Type B pancreatic cell (in vitro differentiated cells): ENCODE measurements around the gene PPP1R3E. TPM values are rescaled to one million over a fixed set of nuclear protein-coding genes. Genes with fewer than 3 reads are reported as not detected.

Experiments
- DNase-seq: peaks from one replicate; pipeline ENCODE4 v3.0.0; 2021; ENCODE audit warnings: mixed read lengths; ENCODE audit not compliant: unreplicated experiment; ENCODE audit errors: extremely low spot score
- H3K27ac Mint-ChIP-seq: 2 replicates; pipeline ENCODE4 v1.8.0; 2021; ENCODE audit warnings: mild to moderate bottlenecking, mixed read lengths
- H3K27me3 Mint-ChIP-seq: 2 replicates; pipeline ENCODE4 v1.8.0; 2021; ENCODE audit warnings: mixed read lengths
- H3K36me3 Mint-ChIP-seq: 2 replicates; pipeline ENCODE4 v1.8.0; 2021; ENCODE audit warnings: mixed read lengths
- H3K4me1 Mint-ChIP-seq: one replicate; pipeline ENCODE4 v1.8.0; 2021; ENCODE audit warnings: mixed read lengths; ENCODE audit not compliant: unreplicated experiment
- H3K4me3 Mint-ChIP-seq: 2 replicates; pipeline ENCODE4 v1.8.0; 2021; ENCODE audit warnings: mild to moderate bottlenecking, mixed read lengths
- H3K9me3 Mint-ChIP-seq: 2 replicates; pipeline ENCODE4 v1.8.0; 2021; ENCODE audit warnings: mixed read lengths
- total RNA-seq: library from RNA; stranded (reverse); gene quantifications from 2 replicates; pipeline ENCODE4 v1.2.1, GENCODE V29; 2021; ENCODE audit warnings: low replicate concordance
- TF ChIP-seq, protein P1 (sequence below): fragments of 200-600 bp; sonication (generic); conservative IDR thresholded peaks from 2 replicates; pipeline ENCODE4 v1.5.0; 2021; ENCODE audit warnings: antibody characterized with exemption, mild to moderate bottlenecking

PPP1R3E gene
- total RNA-seq, 1 donor from 2014 or later: 16.7 TPM

DNA sequence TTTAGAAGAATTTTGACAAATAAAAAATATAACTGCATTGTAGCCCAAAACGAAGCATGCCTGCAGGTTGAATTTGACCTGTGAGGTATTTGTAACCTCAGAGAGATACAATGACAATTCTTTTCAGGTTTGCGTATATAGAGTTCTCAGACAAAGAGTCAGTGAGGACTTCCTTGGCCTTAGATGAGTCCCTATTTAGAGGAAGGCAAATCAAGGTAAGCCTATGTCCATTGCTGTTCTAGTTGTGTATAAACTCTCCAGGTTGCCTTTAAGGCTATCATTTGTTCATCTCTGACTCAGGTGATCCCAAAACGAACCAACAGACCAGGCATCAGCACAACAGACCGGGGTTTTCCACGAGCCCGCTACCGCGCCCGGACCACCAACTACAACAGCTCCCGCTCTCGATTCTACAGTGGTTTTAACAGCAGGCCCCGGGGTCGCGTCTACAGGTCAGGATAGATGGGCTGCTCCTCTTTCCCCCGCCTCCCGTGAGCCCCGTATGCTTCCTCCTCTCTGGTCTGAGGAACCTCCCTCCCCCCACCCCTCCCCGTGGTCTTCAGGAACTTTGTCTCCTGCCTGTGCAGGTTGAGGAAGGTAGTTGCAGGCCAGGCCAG lies 21.3 kb upstream of the PPP1R3E start:
- H3K36me3 Mint-ChIP-seq: peaks cover 34% of the 10 kb centered on the region
- no peaks in the 10 kb centered on the region for H3K9me3 Mint-ChIP-seq
- H3K4me1 Mint-ChIP-seq: peaks cover 16% of the 10 kb centered on the region
- no peaks in the 10 kb centered on the region for H3K27me3 Mint-ChIP-seq
- no peak overlapping the region for H3K27ac Mint-ChIP-seq
- DNase-seq: no peak
- TF ChIP-seq, protein P1, sequence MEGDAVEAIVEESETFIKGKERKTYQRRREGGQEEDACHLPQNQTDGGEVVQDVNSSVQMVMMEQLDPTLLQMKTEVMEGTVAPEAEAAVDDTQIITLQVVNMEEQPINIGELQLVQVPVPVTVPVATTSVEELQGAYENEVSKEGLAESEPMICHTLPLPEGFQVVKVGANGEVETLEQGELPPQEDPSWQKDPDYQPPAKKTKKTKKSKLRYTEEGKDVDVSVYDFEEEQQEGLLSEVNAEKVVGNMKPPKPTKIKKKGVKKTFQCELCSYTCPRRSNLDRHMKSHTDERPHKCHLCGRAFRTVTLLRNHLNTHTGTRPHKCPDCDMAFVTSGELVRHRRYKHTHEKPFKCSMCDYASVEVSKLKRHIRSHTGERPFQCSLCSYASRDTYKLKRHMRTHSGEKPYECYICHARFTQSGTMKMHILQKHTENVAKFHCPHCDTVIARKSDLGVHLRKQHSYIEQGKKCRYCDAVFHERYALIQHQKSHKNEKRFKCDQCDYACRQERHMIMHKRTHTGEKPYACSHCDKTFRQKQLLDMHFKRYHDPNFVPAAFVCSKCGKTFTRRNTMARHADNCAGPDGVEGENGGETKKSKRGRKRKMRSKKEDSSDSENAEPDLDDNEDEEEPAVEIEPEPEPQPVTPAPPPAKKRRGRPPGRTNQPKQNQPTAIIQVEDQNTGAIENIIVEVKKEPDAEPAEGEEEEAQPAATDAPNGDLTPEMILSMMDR: no peak
- peak overlapping the region; percentile 34 for H3K4me3 Mint-ChIP-seq

DNA sequence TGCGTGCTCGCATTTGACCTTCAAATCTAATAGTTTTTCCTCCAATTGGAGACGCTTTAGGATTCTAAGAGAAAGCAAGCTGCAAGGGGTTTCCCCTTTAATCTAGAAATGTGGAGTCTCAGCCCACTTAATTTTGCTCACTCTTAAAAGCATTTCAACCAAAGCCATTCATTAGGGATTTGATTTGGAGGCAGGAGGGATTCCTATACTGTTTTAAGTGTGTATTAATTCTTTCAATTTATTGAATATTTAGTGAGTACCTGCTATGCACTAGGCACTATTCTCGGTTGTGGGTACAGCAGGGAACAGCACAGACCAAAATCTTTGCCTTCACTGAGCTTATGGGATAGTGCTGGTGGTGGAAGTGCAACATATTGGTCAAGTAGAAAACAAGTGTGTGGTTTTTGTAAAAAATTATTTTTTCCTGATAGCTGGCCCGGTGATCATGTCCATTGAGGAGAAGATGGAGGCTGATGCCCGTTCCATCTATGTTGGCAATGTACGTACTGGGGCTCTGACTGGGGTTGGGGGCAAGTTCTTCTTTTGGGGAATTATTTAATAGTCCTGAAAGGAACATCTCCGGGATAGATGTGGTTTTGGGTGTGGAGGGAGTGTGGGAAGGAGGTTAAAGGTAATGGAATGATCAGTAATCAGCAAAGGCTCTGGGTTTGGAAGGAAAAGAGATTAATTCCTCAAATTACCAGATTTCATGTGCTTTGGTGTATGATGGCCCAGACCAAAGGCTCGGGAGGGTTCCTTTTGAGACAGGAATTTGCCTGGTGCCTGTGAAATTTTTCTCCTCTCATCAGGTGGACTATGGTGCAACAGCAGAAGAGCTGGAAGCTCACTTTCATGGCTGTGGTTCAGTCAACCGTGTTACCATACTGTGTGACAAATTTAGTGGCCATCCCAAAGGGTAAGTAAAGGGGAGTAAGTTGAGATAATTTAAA lies 20.2 kb upstream of the PPP1R3E start:
- peaks cover 34% of the 10 kb centered on the region for H3K36me3 Mint-ChIP-seq
- no peaks in the 10 kb centered on the region for H3K9me3 Mint-ChIP-seq
- H3K4me3 Mint-ChIP-seq: peak overlapping the region; percentile 98
- no peaks in the 10 kb centered on the region for H3K27me3 Mint-ChIP-seq
- H3K27ac Mint-ChIP-seq: peak overlapping the region; percentile 97
- peaks cover 13% of the 10 kb centered on the region for H3K4me1 Mint-ChIP-seq
- DNase-seq: no peak
- TF ChIP-seq, protein P1: no peak

DNA sequence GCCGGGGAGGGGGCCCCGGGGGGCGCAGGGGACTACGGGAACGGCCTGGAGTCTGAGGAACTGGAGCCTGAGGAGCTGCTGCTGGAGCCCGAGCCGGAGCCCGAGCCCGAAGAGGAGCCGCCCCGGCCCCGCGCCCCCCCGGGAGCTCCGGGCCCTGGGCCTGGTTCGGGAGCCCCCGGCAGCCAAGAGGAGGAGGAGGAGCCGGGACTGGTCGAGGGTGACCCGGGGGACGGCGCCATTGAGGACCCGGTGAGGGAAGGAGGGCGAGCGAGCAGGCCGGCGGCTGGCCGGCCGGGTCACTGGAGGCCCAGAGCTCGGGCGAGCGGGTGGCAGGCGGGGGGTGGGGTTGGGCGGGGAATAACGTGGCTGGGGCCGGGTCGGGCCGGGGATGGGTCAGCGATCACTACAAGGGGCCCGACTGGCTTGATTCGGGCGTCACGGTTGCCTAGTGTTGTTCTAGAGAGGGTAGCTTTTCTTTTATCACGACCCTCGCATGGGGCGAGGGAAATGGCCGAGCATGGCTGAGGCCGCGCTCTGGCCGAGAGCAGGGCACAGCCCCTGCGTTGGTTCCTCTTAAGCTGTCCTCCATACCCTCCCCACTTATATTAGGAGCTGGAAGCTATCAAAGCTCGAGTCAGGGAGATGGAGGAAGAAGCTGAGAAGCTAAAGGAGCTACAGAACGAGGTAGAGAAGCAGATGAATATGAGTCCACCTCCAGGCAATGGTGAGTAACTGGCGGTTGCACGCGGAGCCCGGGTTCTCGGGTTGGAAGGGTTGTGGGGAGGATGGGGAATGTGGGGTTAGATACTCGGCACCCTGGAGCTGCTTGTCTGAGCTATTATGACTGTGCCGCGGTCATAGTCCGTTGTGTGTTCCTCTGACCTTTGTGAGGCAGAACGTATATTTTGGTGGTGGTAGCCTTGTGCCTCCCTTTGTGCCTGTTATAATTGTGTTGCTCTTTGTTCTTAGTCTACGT lies 19.2 kb upstream of the PPP1R3E start:
- TF ChIP-seq, protein P1: no peak
- Mint-ChIP-seq H3K9me3 (no peaks in the 10 kb centered on the region), H3K27ac (peak overlapping the region; percentile 98), H3K4me1 (peaks cover 11% of the 10 kb centered on the region), H3K36me3 (peaks cover 34% of the 10 kb centered on the region), H3K27me3 (no peaks in the 10 kb centered on the region), H3K4me3 (peak overlapping the region; percentile 98)
- DNase-seq: no peak

DNA sequence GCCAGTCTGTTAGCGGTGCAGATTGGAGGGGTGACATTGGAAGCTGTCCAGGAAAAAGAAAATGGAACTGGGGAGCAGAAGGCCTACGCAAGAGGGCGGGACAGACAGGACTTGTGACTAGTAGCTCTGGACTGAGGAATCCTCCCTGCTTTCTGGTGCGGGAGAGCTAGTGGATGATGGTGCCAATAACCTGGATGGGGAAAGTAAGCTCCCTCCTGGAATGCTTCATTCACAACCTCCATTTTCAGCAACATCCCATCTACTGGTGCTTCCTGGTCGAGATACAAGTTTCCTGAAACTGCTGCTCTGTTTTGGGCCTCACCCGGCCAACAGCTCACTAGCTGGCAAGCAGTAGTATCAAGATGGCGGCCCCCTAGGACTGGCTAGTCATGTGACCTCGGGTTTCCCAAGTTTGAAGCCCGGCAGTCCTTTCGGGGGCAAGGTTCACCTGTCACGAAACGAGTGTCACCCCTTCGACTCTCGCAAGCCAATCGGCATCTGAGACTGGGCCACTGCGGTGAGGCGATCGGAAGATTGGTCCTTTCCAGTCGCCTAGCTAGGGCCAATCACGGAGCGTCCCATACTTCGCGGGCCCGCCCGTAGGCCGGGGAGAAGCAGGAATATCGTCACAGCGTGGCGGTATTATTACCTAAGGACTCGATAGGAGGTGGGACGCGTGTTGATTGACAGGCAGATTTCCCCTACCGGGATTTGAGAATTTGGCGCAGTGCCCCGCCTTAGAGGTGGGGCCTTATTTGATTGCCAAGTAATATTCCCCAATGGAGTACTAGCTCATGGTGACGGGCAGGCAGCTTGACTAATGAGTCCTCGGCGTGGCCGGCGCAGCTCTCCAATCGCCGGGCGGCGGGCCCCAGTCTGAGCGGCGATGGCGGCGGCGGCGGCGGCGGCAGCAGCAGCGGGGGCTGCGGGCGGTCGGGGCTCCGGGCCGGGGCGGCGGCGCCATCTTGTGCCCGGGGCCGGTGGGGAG lies 18.2 kb upstream of the PPP1R3E start, which contains the start of gene PABPN1:
PABPN1 (plus strand) TSS at position 874 of the 988 bp plus-strand sequence; CDS start at position 887, 13 bp downstream.
- DNase-seq: peak; percentile 98
- Mint-ChIP-seq H3K9me3 (no peaks in the 10 kb centered on the region), H3K36me3 (peaks cover 34% of the 10 kb centered on the region), H3K4me3 (peak within 1 kb of the TSS; percentile 98), H3K27ac (peak within 1 kb of the TSS; percentile 98), H3K4me1 (peaks cover 11% of the 10 kb centered on the region), H3K27me3 (no peaks in the 10 kb centered on the region)
- TF ChIP-seq, protein P1: no peak
